HEK293T (cell line): Measurements from ENCODE around the gene RAB11FIP3.
"Not testable (repeated sequence)": the region's sequence is repeated elsewhere in the genome, so short reads cannot be mapped to it uniquely, and the experiment has no call there.

Experiments
- CTCF ChIA-PET: fragments of 350-600 bp; formaldehyde crosslinking; extraction: SDS; loops from one replicate; lab custom pipeline; 2021; ENCODE audit warnings: antibody characterized with exemption, inconsistent platforms; lab: Yijun Ruan, JAX
- POLR2A ChIA-PET: fragments of 350-600 bp; formaldehyde crosslinking; extraction: SDS; loops from one replicate; lab custom pipeline; 2020; ENCODE audit warnings: antibody characterized with exemption, inconsistent platforms; lab: Yijun Ruan, JAX
- DNase-seq: peaks from one replicate; pipeline ENCODE4 v3.0.0; 2012; ENCODE audit warnings: mixed read lengths; ENCODE audit errors: extremely low spot score
- ARNT ChIP-seq: fragments of 450-650 bp; IDR thresholded peaks from 2 replicates; pipeline ENCODE4 v1.6.1; 2017; ENCODE audit warnings: mild to moderate bottlenecking
- BHLHE40 ChIP-seq: fragments of 450-650 bp; IDR thresholded peaks from 2 replicates; pipeline ENCODE4 v1.6.1; 2016; ENCODE audit warnings: mild to moderate bottlenecking, moderate library complexity, borderline replicate concordance
- CTBP1 ChIP-seq: fragments of 450-650 bp; IDR thresholded peaks from 2 replicates; pipeline ENCODE4 v1.6.1; 2016; ENCODE audit warnings: borderline replicate concordance
- ELF4 ChIP-seq: fragments of 450-650 bp; IDR thresholded peaks from 2 replicates; pipeline ENCODE4 v1.6.1; 2017; ENCODE audit warnings: antibody characterized with exemption
- FOXA1 ChIP-seq: fragments of 450-650 bp; IDR thresholded peaks from 2 replicates; pipeline ENCODE4 v1.6.1; 2016; ENCODE audit warnings: mild to moderate bottlenecking
- FOXK2 ChIP-seq: fragments of 450-650 bp; IDR thresholded peaks from 2 replicates; pipeline ENCODE4 v1.6.1; 2016; ENCODE audit warnings: mild to moderate bottlenecking
- FOXM1 ChIP-seq: fragments of 450-650 bp; IDR thresholded peaks from 2 replicates; pipeline ENCODE4 v1.6.1; 2017; ENCODE audit warnings: mild to moderate bottlenecking, borderline replicate concordance
- HDGF ChIP-seq: fragments of 450-650 bp; IDR thresholded peaks from 2 replicates; pipeline ENCODE4 v1.6.1; 2017; ENCODE audit warnings: antibody characterized with exemption, borderline replicate concordance
- L3MBTL2 ChIP-seq: fragments of 450-650 bp; conservative IDR thresholded peaks from 2 replicates; pipeline ENCODE4 v1.6.1; 2016; ENCODE audit warnings: mild to moderate bottlenecking
- LEF1 ChIP-seq: fragments of 450-650 bp; IDR thresholded peaks from 2 replicates; pipeline ENCODE4 v1.6.1; 2017; ENCODE audit warnings: mild to moderate bottlenecking, borderline replicate concordance
- NFRKB ChIP-seq: fragments of 450-650 bp; IDR thresholded peaks from 2 replicates; pipeline ENCODE4 v1.6.1; 2016; ENCODE audit warnings: mild to moderate bottlenecking, moderate library complexity
- PKNOX1 ChIP-seq: fragments of 450-650 bp; IDR thresholded peaks from 2 replicates; pipeline ENCODE4 v1.6.1; 2016
- SP1 ChIP-seq: fragments of 450-650 bp; IDR thresholded peaks from 2 replicates; pipeline ENCODE4 v1.6.1; 2017
- SUZ12 ChIP-seq: fragments of 450-650 bp; IDR thresholded peaks from 2 replicates; pipeline ENCODE4 v1.6.1; 2016; ENCODE audit warnings: mild to moderate bottlenecking
- TARDBP ChIP-seq: fragments of 450-650 bp; IDR thresholded peaks from 2 replicates; pipeline ENCODE4 v1.6.1; 2016
- ZNF384 ChIP-seq: fragments of 450-650 bp; IDR thresholded peaks from 2 replicates; pipeline ENCODE4 v1.6.1; 2016

Gene RAB11FIP3

GRCh38 chr16:405548-406506 is 19.6 kb upstream of the RAB11FIP3 start:
- no peak for DNase-seq
- TF ChIP-seq LEF1 (no peak), FOXK2 (no peak), NFRKB (no peak), ARNT (no peak), TARDBP (no peak), HDGF (no peak), ELF4 (no peak), FOXA1 (no peak), L3MBTL2 (no peak), SP1 (no peak), PKNOX1 (no peak), BHLHE40 (no peak), CTBP1 (no peak), SUZ12 (no peak)
- POLR2A ChIA-PET, result no interaction called here
- CTCF ChIA-PET, result no interaction called here

GRCh38 chr16:407253-407652 is 18.2 kb upstream of the RAB11FIP3 start:
- no peak for DNase-seq
- TF ChIP-seq ZNF384, result no peak
- no peak for TF ChIP-seq FOXK2
- no peak for TF ChIP-seq BHLHE40
- no peak for TF ChIP-seq FOXA1
- ChIA-PET POLR2A (no interaction called here), CTCF (no interaction called here)

- CTCF ChIA-PET, result no interaction called here
- no peak for DNase-seq
- no peak for TF ChIP-seq NFRKB
- no peak for TF ChIP-seq TARDBP
- TF ChIP-seq FOXK2, result no peak
- no peak for TF ChIP-seq ARNT
- POLR2A ChIA-PET, result interaction anchor here (1.2 kb wide), 1 partner anchor 43 kb away, joined by 3 read pairs; no protein-coding TSS in a partner anchor
Measured at GRCh38 chr16:410516-411178, 14.8 kb upstream of the RAB11FIP3 start.

- no peak for TF ChIP-seq TARDBP
- TF ChIP-seq L3MBTL2, result no peak
- TF ChIP-seq BHLHE40, result no peak
- TF ChIP-seq FOXK2, result no peak
- no peak for TF ChIP-seq ARNT
- TF ChIP-seq FOXA1, result no peak
- no peak for TF ChIP-seq CTBP1
- no peak for TF ChIP-seq HDGF
- no peak for TF ChIP-seq NFRKB
- TF ChIP-seq ELF4, result no peak
- no peak for TF ChIP-seq LEF1
- no peak for TF ChIP-seq FOXM1
- no peak for TF ChIP-seq SP1
- TF ChIP-seq PKNOX1, result no peak
- no peak for TF ChIP-seq ZNF384
- no peak for TF ChIP-seq SUZ12
- DNase-seq, result no peak
- POLR2A ChIA-PET, result interaction anchor here (0.9 to 1.5 kb wide), 3 partner anchors 10 to 42 kb away, joined by 3 to 10 read pairs (median 3); partner anchors contain the start of genes DECR2 and RAB11FIP3
- CTCF ChIA-PET, result no interaction called here
Measured at GRCh38 chr16:411576-412265, 13.7 kb upstream of the RAB11FIP3 start.

GRCh38 chr16:414395-415169 is 10.9 kb upstream of the RAB11FIP3 start:
- CTCF ChIA-PET, result no interaction called here
- DNase-seq, result no peak
- TF ChIP-seq ARNT (no peak), ELF4 (no peak), HDGF (no peak), FOXA1 (no peak), CTBP1 (no peak), L3MBTL2 (no peak), NFRKB (no peak), FOXK2 (no peak), ZNF384 (no peak)
- POLR2A ChIA-PET, result no interaction called here

- DNase-seq, CTCF ChIA-PET, POLR2A ChIA-PET: not testable (repeated sequence)
Measured at GRCh38 chr16:415170-415498, 10.3 kb upstream of the RAB11FIP3 start.

GRCh38 chr16:422179-422578 is 3.3 kb upstream of the RAB11FIP3 start:
- DNase-seq, POLR2A ChIA-PET: not testable (repeated sequence)
- CTCF ChIA-PET, result interaction anchor here (0.7 kb wide), 1 partner anchor 272 kb away, joined by 7 read pairs; no protein-coding TSS in a partner anchor
